Stimulated activated CD8-positive, alpha-beta memory T cell treated with anti-CD3 and anti-CD28 coated beads, Interleukin-4, amount 100 ng/mL, for 1 hour (primary cell): ENCODE measurements around the gene CALHM6.

Experiments used
- DNase-seq, 2 donors: peaks; one replicate each; pipeline ENCODE4 v3.0.0-alpha.2; 2020; ENCODE audit warnings: low read depth in 2 of 2, low spot score in 1 of 2

CALHM6 gene

GRCh38 chr6:116445102-116445501, 16.1 kb upstream of the CALHM6 start:
- DNase-seq = no peak

GRCh38 chr6:116446399-116446798, 14.8 kb upstream of the CALHM6 start:
- no peak for DNase-seq

GRCh38 chr6:116447052-116447451, 14.1 kb upstream of the CALHM6 start:
- no peak for DNase-seq

GRCh38 chr6:116447496-116448011, 13.6 kb upstream of the CALHM6 start:
- no peak for DNase-seq

GRCh38 chr6:116449565-116449964, 11.6 kb upstream of the CALHM6 start:
- no peak for DNase-seq

- no peak for DNase-seq
These were observed 10.9 kb upstream of the CALHM6 start for GRCh38 chr6:116450185-116450710.

GRCh38 chr6:116450769-116451740, 10.1 kb upstream of the CALHM6 start:
- DNase-seq = no peak

GRCh38 chr6:116451916-116452315, 9.3 kb upstream of the CALHM6 start:
- no peak for DNase-seq

- DNase-seq = no peak
These were observed 8.6 kb upstream of the CALHM6 start for GRCh38 chr6:116452531-116452930.

GRCh38 chr6:116456106-116456505, 5.1 kb upstream of the CALHM6 start:
- DNase-seq = no peak

- DNase-seq = no peak
These were observed 4.2 kb upstream of the CALHM6 start for GRCh38 chr6:116456927-116457326.

GRCh38 chr6:116458264-116458663, 2.9 kb upstream of the CALHM6 start:
- no peak for DNase-seq

GRCh38 chr6:116459927-116460326, 1.2 kb upstream of the CALHM6 start:
- no peak for DNase-seq

- peak in 1 of 2 donors; percentile 14 for DNase-seq
These were observed 1.0 kb downstream of the CALHM6 start for GRCh38 chr6:116461932-116462885.

GRCh38 chr6:116463301-116463700, 2.1 kb downstream of the CALHM6 start:
- DNase-seq = no peak

GRCh38 chr6:116465246-116465645, 4.1 kb downstream of the CALHM6 start:
- no peak for DNase-seq

- DNase-seq = no peak
These were observed 5.9 kb downstream of the CALHM6 start for GRCh38 chr6:116467096-116467495.

- no peak for DNase-seq
These were observed 6.3 kb downstream of the CALHM6 start for GRCh38 chr6:116467514-116467913.

- no peak for DNase-seq
These were observed 7.1 kb downstream of the CALHM6 start for GRCh38 chr6:116468293-116468692.

GRCh38 chr6:116471531-116471930, 10.4 kb downstream of the CALHM6 start:
- DNase-seq = no peak

GRCh38 chr6:116472706-116473105, 11.5 kb downstream of the CALHM6 start:
- DNase-seq = no peak
